ENCODE data around the gene BCL2L13. TPM values are rescaled to one million over a fixed set of nuclear protein-coding genes. Genes with fewer than 3 reads are reported as not detected.
"Not testable (repeated sequence)": the region's sequence is repeated elsewhere in the genome, so short reads cannot be mapped to it uniquely, and the experiment has no call there.

BCL2L13 gene
- total RNA-seq, 1 donor from 2014 or later = 34.6 TPM

DNA sequence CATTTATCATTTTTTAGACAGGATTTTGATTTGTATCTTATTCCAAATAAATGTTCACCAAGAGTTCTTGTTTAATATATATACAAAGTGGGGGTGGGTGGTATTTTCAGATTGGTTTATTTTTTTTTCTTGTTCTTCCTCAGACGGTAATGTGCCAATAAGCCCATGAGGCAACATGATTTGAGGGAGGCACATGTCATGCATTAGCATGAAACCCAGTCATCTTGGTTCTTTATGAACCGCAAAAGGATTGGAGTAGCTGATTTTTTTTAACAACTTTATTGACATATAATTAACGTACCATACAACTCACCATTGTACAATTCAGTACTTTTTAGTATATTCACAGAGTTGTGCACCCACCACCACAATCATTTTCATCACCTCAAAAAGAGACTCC is 2.7 kb downstream of the BCL2L13 start:
- Mint-ChIP-seq H3K27ac (no peak overlapping the region), H3K9me3 (no peaks in the 10 kb centered on the region)
- no peak for DNase-seq (ENCODE audit: low spot score)

DNA sequence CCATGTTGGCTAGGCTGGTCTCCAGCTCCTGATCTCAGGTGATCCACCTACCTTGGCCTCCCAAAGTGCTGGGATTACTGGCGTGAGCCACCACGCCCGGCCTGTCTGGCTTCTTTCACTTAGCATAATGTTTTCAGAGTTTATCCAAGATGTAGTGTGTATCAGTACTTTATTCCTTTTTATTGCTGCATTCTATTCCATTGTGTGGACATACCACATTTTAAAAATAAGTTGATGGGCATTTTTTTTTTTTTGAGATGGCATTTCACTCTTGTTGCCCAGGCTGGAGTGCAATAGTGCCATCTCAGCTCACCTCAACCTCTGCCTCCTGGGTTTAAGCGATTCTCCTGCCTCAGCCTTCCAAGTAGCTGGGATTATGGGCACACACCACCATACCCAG is 3.8 kb downstream of the BCL2L13 start:
- H3K4me3 Mint-ChIP-seq; intact Hi-C loops (cut with micrococcal nuclease); H3K27ac Mint-ChIP-seq; H3K27me3 Mint-ChIP-seq (ENCODE audit: insufficient read depth); H3K9me3 Mint-ChIP-seq; DNase-seq (ENCODE audit: low spot score): not testable (repeated sequence)
- Mint-ChIP-seq H3K36me3 (ENCODE audit: low read depth) (peaks cover 14% of the 10 kb centered on the region), H3K4me1 (ENCODE audit: low read depth) (peaks cover 29% of the 10 kb centered on the region)

More for the DNA sequence above, 2.7 kb downstream of the BCL2L13 start:
- Mint-ChIP-seq H3K36me3 (ENCODE audit: low read depth) (peaks cover 14% of the 10 kb centered on the region), H3K4me3 (peak overlapping the region; percentile 45), H3K4me1 (ENCODE audit: low read depth) (peaks cover 29% of the 10 kb centered on the region), H3K27me3 (ENCODE audit: insufficient read depth) (no peaks in the 10 kb centered on the region)
- intact Hi-C loops (cut with micrococcal nuclease) = no loop called here

DNA sequence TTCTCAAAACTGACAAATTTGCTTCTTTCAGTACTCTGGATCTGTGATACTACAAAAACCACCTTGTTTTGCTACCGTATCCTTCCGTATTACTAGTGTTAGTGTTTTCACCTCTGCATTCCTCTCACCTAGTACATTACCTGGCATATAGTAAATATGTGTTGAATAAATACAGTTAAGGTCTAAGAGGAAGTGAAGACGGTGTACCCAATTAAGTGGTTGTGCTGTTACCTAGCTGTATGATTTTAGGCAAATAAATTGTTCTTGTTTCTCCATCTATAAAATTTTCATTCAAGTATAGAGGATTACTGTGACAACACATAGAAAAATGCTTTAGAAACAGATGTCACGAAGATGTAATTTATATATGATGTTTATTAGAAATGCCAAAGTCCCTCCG is 8.9 kb downstream of the BCL2L13 start:
- Mint-ChIP-seq H3K4me3 (no peak overlapping the region), H3K27ac (no peak overlapping the region), H3K27me3 (ENCODE audit: insufficient read depth) (no peaks in the 10 kb centered on the region), H3K4me1 (ENCODE audit: low read depth) (peaks cover 4% of the 10 kb centered on the region), H3K36me3 (ENCODE audit: low read depth) (peaks cover 9% of the 10 kb centered on the region), H3K9me3 (no peaks in the 10 kb centered on the region)
- intact Hi-C loops (cut with micrococcal nuclease) = no loop called here
- no peak for DNase-seq (ENCODE audit: low spot score)

DNA sequence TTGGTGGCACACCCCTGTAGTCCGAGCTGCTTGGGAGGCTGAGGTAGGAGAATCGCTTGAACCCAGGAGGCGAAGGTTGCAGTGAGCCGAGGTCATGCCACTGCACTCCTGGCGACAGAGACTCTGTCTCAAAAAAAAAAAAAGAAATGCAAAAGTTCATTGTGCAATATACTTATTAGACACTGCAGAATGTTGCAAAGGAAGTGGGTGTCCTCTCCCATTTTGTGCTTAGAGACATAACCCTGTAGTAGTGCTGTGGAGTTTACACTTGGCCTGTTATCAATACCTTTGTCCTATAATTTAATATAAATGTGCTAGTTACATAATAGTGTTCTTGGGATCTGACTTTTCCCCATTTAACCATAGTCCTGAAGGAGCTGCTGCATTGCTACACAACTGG is 9.4 kb downstream of the BCL2L13 start:
- no peaks in the 10 kb centered on the region for H3K27me3 Mint-ChIP-seq (ENCODE audit: insufficient read depth)
- H3K4me1 Mint-ChIP-seq (ENCODE audit: low read depth) = peaks cover under 1% of the 10 kb centered on the region
- H3K27ac Mint-ChIP-seq = no peak overlapping the region
- no peak overlapping the region for H3K4me3 Mint-ChIP-seq
- no peak for DNase-seq (ENCODE audit: low spot score)
- H3K9me3 Mint-ChIP-seq = no peaks in the 10 kb centered on the region
- peaks cover 3% of the 10 kb centered on the region for H3K36me3 Mint-ChIP-seq (ENCODE audit: low read depth)
- intact Hi-C loops (cut with micrococcal nuclease) = no loop called here

DNA sequence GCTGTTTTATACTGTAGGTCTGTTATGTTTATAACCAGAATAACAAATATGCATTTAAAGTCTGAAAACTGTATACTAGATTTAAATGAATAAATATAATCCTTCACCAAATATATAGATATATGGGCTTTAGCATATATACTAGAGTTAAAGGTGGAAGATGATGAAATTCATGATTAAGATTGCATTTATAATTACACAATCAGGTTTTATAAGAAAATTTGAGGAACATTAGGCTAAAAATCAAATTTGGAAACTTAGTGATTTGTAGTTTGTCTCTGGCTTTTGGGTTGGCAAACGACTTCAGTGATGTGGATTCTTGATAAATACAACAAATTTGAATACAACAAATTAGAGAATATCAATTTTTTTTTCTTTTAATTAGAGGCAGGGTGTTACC is 10.0 kb downstream of the BCL2L13 start:
- no peaks in the 10 kb centered on the region for H3K9me3 Mint-ChIP-seq
- H3K4me3 Mint-ChIP-seq = no peak overlapping the region
- no peaks in the 10 kb centered on the region for H3K27me3 Mint-ChIP-seq (ENCODE audit: insufficient read depth)
- intact Hi-C loops (cut with micrococcal nuclease) = no loop called here
- H3K4me1 Mint-ChIP-seq (ENCODE audit: low read depth) = no peaks in the 10 kb centered on the region
- H3K36me3 Mint-ChIP-seq (ENCODE audit: low read depth) = peaks cover 6% of the 10 kb centered on the region
- H3K27ac Mint-ChIP-seq = no peak overlapping the region
- no peak for DNase-seq (ENCODE audit: low spot score)

DNA sequence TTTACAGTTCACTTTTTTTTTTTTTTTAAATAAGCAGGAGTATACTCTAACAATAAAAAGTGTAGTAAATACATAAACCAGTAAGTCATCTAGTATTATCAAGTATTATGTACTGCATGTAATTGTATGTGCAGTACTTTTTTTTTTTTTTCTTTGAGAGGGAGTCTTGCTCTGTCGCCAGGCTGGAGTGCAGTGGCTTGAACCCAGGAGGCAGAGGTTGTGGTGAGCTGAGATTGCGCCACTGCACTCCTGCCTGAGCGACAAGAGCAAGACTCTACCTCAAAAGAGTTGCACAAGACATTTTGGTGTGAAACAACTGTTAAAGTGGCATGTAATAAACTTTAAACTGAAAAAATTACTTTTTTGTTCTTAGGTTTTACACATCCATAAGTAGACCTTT is 16.7 kb downstream of the BCL2L13 start:
- Mint-ChIP-seq H3K4me3 (no peak overlapping the region), H3K27me3 (ENCODE audit: insufficient read depth) (no peaks in the 10 kb centered on the region), H3K27ac (no peak overlapping the region), H3K36me3 (ENCODE audit: low read depth) (peaks cover 11% of the 10 kb centered on the region), H3K9me3 (no peaks in the 10 kb centered on the region), H3K4me1 (ENCODE audit: low read depth) (no peaks in the 10 kb centered on the region)
- DNase-seq (ENCODE audit: low spot score) = no peak
- intact Hi-C loops (cut with micrococcal nuclease) = no loop called here

DNA sequence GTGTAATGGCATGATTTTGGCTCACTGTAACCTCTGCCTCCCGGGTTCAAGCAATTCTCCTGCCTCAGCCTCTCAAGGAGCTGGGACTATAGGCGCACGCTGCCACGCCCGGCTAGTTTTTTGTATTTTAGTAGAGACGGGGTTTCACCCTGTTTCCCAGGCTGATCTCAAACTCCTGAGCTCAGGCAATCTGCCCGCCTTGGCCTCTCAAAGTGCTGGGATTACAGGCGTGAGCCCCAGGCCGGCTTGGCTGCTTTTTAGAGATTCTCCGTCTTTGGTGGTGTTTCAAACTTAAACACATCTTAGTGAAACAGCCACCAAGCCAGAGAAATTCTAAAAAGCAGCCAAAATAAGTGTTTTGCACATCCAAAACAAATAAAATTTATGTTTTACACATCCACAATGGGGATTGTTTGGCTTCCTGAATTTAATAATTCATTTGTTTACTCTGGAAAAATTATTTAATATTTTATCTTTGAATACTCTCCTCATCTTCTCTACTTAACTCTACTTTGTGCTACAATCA is 18.4 kb downstream of the BCL2L13 start:
- no peak for DNase-seq (ENCODE audit: low spot score)
- Mint-ChIP-seq H3K4me1 (ENCODE audit: low read depth) (no peaks in the 10 kb centered on the region), H3K36me3 (ENCODE audit: low read depth) (peaks cover 13% of the 10 kb centered on the region), H3K27ac (no peak overlapping the region), H3K27me3 (ENCODE audit: insufficient read depth) (no peaks in the 10 kb centered on the region), H3K4me3 (no peak overlapping the region), H3K9me3 (no peaks in the 10 kb centered on the region)
- intact Hi-C loops (cut with micrococcal nuclease) = no loop called here

DNA sequence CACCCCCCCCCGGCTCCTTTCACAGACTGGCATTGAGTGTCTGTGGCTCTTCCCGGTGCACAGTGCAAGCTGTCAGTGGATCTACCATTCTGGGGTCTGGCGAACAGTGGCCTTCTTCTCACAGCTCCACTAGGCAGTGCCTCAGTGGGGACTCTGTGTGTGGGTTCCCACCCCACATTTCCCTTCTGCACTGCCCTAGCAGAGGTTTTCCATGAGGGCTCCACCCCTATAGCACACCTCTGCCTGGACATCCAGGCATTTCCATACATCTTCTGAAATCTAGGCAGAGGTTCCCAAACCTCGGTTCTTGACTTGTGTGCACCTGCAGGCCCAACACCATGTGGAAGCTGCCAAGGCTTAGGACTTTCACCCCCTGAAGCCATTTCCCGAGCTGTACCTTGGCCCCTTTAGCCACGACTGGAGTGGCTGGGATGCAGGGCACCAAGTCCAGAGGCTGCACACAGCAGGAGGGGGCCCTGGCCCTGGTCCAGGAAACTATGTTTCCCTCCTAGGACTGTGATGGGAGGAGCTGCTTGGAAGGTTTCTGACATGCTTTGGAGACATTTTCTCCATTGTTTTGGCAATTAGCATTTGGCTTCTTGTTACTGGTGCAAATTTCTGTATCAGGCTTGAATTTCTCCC is 26.0 kb downstream of the BCL2L13 start:
- Mint-ChIP-seq H3K9me3 (peaks cover 4% of the 10 kb centered on the region), H3K4me1 (ENCODE audit: low read depth) (no peaks in the 10 kb centered on the region), H3K4me3 (no peak overlapping the region), H3K27ac (no peak overlapping the region), H3K36me3 (ENCODE audit: low read depth) (peaks cover 30% of the 10 kb centered on the region), H3K27me3 (ENCODE audit: insufficient read depth) (no peaks in the 10 kb centered on the region)
- intact Hi-C loops (cut with micrococcal nuclease) = no loop called here
- no peak for DNase-seq (ENCODE audit: low spot score)

DNA sequence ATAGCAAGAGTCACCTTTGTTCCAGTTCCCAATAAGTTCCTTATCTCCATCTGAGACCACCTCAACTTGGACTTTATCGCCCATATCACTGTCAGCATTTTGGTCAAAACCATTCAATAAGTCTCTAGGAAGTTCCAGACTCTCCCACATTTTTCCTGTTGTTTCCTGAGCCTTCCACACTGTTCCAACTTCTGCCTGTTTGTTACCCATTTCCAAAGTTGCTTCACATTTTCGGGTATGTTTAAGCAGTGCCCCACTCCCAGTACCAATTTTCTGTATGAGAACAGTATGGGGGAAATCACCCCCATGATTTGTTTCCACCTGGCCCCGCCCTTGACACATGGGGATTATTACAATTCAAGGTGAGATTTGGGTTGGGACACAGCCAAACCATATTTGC is 26.7 kb downstream of the BCL2L13 start:
- intact Hi-C loops (cut with micrococcal nuclease) = no loop called here
- peaks cover 30% of the 10 kb centered on the region for H3K36me3 Mint-ChIP-seq (ENCODE audit: low read depth)
- H3K9me3 Mint-ChIP-seq = peaks cover 4% of the 10 kb centered on the region
- DNase-seq (ENCODE audit: low spot score) = no peak
- no peak overlapping the region for H3K4me3 Mint-ChIP-seq
- no peaks in the 10 kb centered on the region for H3K27me3 Mint-ChIP-seq (ENCODE audit: insufficient read depth)
- no peak overlapping the region for H3K27ac Mint-ChIP-seq
- no peaks in the 10 kb centered on the region for H3K4me1 Mint-ChIP-seq (ENCODE audit: low read depth)

DNA sequence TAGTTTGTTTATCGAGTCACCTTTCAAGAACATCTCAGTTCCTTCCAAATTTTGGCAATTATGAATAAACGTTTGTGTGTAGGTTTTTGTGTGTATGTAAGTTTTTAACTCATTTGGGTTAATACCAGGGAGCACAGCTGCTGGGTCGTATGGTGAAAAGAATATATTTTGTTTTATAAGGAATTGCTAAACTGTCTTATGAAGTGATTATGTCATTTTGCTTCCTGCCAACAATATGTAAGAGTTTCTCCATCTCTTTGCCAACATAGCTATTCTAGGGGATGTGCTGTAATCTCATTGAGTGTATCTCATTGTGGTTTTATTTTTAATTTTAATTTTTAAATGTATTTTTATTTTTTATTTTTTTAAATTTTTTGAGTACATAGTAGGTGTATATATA is 27.3 kb downstream of the BCL2L13 start:
- Mint-ChIP-seq H3K27ac (no peak overlapping the region), H3K36me3 (ENCODE audit: low read depth) (peaks cover 34% of the 10 kb centered on the region), H3K9me3 (peaks cover 4% of the 10 kb centered on the region), H3K27me3 (ENCODE audit: insufficient read depth) (no peaks in the 10 kb centered on the region), H3K4me3 (no peak overlapping the region), H3K4me1 (ENCODE audit: low read depth) (no peaks in the 10 kb centered on the region)
- intact Hi-C loops (cut with micrococcal nuclease) = no loop called here
- no peak for DNase-seq (ENCODE audit: low spot score)

DNA sequence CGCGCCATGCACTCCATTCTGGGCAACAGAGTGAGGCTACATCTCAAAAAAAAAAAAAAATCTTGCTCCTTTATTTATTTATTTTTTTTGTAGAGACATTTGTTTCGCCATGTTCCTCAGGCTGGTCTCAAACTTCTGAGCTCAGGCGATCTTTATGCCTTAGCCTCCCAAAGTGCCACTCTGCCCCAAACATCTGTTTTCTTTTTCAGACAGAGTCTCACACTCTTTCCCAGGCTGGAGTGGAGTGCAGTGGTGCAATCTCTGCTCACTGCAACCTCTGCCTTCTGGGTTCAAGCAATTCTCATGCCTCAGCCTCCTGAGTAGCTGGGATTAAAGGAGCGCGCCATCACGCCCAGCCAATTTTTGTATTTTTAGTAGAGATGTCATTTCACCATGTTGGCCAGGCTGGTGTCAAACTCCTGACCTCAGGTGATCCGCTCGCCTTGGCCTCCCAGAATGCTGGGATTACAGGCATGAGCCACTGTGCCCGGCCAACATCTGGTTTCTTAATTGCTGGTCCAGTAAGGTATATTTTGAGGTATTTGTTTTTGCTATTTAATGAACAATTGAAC is 33.0 kb downstream of the BCL2L13 start:
- H3K9me3 Mint-ChIP-seq; H3K27me3 Mint-ChIP-seq (ENCODE audit: insufficient read depth); H3K4me3 Mint-ChIP-seq; H3K27ac Mint-ChIP-seq; DNase-seq (ENCODE audit: low spot score); intact Hi-C loops (cut with micrococcal nuclease): not testable (repeated sequence)
- H3K4me1 Mint-ChIP-seq (ENCODE audit: low read depth) = peaks cover 10% of the 10 kb centered on the region
- peaks cover 12% of the 10 kb centered on the region for H3K36me3 Mint-ChIP-seq (ENCODE audit: low read depth)

DNA sequence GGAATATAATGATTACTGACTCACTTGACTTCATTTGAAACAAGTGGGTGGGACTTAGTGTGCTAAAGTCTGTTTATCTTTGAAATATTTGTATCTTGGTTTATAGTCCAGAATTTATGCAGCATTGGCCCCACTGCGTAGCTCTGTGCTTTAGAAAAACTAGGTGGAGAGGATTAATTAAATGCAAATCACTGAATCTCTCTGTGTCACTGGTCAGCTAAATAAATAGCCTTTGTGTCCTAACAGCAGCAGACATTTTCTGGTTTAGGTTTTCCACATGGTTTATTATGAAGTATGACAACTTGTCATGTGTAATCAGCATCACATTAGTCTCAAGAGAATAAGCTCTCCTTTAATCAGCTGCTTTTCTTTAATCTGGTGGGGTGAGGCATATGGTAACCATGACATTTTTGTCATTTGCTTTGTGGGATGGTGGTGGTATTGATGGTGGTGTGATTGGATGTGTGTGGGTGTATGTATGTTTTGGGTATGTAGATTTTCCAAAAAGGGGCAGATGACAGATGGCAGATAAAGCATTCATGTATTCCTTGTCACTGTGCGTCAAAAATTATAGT is 33.9 kb downstream of the BCL2L13 start:
- Mint-ChIP-seq H3K4me3 (no peak overlapping the region), H3K36me3 (ENCODE audit: low read depth) (peaks cover 9% of the 10 kb centered on the region), H3K9me3 (no peaks in the 10 kb centered on the region), H3K4me1 (ENCODE audit: low read depth) (peaks cover 10% of the 10 kb centered on the region), H3K27me3 (ENCODE audit: insufficient read depth) (no peaks in the 10 kb centered on the region), H3K27ac (peak overlapping the region; percentile 4)
- intact Hi-C loops (cut with micrococcal nuclease) = no loop called here
- DNase-seq (ENCODE audit: low spot score) = no peak

DNA sequence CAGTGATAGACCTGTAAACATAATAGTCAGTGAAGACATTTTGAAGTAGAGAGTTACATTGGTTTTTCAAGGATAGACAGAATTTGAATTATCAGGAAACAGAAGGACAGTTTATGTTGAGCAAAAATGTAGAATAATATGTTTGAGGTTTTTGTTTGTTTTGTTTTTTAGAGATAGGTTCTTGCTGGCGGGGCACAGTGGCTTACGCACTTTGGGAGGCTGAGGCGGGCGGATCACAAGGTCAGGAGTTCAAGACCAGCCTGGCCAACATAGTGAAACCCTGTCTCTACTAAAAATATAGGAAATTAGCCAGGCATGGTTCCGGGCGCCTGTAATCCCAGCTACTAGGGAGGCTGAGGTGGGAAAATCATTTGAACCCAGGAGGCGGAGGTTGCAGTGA is 35.6 kb downstream of the BCL2L13 start:
- Mint-ChIP-seq H3K4me1 (ENCODE audit: low read depth) (peaks cover 10% of the 10 kb centered on the region), H3K9me3 (no peaks in the 10 kb centered on the region), H3K27me3 (ENCODE audit: insufficient read depth) (no peaks in the 10 kb centered on the region), H3K36me3 (ENCODE audit: low read depth) (peaks cover 12% of the 10 kb centered on the region), H3K4me3 (no peak overlapping the region), H3K27ac (no peak overlapping the region)
- no peak for DNase-seq (ENCODE audit: low spot score)
- intact Hi-C loops (cut with micrococcal nuclease) = no loop called here

All from activated T-helper 1 cell treated with anti-CD3 and anti-CD28 coated beads, Interleukin-12 subunit alpha, Interleukin-12 subunit beta, Interleukin-2, Interleukin-4 antibody, amounts not matched to agents 30 ng/mL and 10 ng/mL and 1 ng/mL, durations not matched to agents 14 hours and 24 hours and 36 hours (primary cell).